Stromal cell of bone marrow (primary cell): ENCODE data around the gene VSTM2B.
"Not testable (repeated sequence)": the region's sequence is repeated elsewhere in the genome, so short reads cannot be mapped to it uniquely, and the experiment has no call there.

Experiments
- DNase-seq: peaks from one replicate; pipeline ENCODE4 v3.0.0-alpha.2; 2012; ENCODE audit warnings: low read depth

VSTM2B gene

DNA sequence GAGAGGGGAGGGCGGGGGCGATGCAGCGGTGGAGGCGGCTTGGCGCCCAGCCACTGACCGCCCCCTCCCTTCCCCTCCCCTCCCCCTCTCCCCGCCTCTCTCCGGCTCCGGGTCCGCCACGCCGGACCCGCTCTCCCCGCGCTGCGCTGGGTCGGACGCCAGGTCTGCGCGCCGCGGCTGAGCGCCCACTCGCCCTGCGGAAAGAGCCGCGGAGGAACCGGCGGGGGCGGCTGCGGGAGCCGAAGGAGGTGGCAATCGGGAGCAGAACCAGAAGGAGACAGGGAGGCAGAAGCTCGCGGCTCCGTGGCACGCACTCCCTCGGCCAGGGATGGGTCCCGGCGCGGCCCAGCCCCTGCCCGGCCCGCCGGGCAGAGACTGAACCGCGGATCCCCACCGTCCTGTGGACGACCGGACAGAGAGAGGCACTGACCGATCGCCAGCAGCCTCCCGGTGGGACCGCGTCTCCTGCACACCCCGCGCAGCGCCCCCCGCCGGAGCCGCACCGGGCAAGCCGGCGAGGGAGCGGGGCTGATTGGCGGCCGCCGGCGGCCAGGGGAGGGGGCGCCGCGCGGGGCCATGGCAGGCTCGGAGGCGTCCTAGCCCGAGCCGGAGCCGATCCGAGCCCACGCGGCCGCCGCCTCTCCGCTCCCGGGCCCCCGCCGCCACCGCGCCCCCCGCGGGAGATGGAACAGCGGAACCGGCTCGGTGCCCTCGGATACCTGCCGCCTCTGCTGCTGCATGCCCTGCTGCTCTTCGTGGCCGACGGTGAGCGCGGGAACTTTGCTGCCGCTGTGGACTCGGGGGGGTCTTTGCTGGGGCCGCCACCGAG is at the start of gene VSTM2B:
Gene VSTM2B, plus strand, starts transcription at position 94 of the 829 bp plus-strand sequence. Its CDS starts 590 bp downstream, at position 684.
- no peak for DNase-seq

- DNase-seq, result no peak
Measured at GRCh38 chr19:29476528-29476927, 49.3 kb upstream of the VSTM2B start.

DNA sequence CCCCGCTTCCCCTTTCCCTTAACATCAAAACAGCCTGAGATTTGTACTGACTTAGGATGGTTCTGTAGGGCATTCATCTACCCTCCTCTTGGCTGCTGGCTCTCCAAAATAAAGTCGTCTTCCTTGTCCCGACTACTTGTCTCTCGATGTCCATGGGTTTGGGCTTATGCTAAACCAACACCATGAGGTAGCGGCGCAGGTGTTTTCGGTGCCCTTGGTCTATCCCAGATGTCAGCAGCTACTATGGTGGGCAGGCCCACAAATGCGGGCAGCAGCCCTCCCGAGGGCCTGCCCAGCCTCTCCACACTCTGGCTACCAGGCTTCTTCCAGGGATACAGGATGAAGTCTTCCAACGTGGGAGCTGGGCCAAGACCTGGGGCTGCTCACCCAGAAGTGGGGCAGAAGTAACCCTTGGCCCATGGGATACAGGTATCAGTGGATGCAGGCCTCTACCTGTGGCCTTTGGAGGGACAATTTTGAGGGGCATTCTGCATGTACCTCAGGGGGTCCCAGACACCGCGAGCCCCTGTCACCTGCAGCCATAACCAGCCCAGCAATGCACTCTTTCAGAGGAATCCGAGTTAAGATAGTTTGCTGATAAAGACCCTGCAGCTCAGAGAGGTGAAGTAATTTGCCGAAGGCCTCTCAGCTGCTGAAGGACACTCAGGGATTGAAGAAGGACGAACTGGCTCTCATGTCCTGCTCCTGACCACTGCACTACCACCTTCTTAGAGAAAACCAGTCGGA is 47.8 kb upstream of the VSTM2B start:
- no peak for DNase-seq

DNA sequence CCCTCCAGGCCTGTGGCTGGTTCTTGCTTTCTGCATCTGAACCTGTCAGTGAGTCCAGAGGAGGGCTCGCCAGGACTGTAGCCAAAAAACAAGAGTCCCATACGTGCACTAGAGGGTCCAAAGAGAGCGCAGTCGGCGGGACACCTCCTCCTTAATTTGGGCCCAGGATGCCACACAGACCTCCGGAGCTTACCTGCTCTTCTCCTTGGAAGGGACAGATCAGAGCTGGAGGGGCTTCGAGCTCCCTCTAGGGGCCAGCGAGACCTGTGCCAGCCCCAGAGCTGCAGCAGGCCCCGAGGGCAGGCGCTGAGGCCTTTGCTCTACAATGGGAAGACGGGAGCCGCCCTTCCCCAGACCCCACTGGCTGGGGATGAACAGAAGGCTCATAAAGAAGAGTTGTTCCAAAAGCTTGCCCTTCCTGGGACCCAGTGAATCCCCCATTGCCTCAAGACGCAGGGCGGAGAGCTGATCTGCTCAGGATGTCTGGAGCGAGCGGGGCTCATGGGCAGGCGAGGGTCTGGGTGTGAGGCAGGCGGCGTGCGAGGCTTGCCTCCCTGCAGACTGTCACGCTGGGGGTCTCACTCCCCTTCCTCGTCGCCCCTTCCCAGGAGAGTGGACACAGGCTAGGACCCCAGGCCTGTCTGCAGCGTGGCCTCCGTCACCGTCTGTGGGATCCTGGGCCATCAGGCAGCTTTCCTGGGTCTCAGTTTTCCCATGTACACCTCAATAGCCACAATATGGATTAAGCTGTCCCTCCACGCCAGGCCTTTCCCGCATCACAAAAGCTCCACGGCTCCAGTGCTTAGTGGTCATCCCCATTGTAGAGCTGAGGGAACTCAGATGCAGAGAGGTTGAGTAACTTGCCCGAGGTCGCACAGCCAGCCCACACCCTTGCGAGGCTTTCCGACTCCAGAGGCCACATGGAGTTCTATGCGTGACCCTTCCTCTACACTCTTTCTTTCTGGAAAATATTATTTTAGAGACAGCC is 46.9 kb upstream of the VSTM2B start:
- DNase-seq, result no peak

DNA sequence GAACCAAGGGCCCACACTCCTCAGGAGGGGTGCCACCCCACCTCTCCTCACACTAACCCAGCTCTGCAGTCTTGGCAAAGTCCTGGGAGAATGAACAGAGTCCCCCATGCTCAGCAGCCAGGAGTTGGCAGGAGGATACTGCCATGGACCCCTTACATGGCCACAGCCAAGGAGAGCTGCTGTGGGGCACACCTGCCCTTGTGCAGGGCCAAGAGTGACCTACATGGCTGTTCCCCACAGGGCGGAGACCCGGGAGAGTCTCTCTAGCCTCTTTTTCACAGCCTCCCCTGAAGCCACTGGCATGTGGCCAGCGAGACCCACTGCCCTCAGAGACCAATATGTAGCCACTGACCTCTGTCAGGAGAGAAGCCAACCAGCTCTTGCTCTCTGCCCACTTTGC is 45.9 kb upstream of the VSTM2B start:
- DNase-seq, result no peak

DNA sequence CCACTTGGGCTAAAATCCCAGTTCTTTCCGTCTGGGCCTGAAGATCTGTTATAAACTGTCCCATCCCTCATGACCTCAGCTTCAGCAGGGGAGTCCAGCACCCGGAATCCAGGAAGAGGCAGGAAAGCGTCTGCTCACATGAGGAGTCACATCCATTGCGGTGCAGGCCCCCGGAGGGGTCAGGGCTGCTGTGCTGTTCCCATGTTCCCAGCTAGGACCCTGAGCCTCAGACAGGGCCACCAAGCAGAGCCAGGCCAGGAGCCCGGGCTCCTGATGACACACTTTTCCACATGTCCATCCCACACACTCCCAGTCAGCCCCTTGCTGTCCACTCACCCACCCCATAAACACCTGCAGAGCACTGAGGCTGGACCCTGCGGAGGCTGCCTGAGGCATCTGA is 45.3 kb upstream of the VSTM2B start:
- no peak for DNase-seq

GRCh38 chr19:29482855-29483640 is 42.7 kb upstream of the VSTM2B start:
- DNase-seq, result no peak

DNA sequence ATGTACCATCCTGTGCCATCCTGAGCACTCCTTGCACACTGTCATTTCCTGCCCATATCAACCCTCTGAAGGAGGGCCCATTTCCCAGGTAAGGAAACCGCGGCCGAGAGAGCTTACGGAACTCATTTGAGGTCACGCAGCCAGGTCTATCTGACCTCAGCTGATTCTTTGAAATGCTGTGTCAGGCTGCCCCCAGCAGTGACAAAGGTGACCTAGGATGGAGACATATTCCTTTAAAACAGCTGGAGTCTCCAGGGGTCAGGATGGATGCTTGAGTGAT is 42.2 kb upstream of the VSTM2B start:
- DNase-seq, result no peak

DNA sequence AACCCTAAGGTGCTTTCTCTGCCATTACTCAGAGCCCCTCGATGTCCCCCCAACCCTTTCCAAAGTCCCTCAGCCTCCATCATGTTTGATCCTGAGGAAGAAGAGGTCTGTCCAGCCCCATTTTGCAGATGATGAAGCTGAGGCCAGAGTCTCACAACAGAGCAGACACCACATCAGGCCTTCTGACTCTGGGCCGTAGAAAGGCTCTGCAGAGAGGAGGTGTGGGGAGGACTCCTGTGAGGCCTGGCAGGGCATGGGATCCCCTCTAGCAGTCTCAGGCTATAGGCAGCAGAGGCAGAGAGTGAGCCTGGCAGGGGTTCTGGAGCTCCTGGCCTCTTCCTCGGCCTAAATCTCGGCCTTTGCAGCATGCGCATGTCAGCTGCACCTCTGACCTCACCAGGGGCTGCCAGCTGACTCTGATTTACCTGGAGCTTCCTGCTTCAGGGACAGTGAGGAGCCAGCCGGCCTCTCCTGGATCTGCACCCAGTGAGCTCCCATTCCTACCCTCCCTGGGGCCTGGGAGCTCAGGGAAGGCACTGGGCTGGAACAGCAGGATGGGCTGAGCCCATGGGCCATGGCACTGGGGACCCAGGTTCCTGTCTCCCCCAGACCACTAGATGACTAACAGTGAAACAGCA is 41.7 kb upstream of the VSTM2B start:
- no peak for DNase-seq

DNA sequence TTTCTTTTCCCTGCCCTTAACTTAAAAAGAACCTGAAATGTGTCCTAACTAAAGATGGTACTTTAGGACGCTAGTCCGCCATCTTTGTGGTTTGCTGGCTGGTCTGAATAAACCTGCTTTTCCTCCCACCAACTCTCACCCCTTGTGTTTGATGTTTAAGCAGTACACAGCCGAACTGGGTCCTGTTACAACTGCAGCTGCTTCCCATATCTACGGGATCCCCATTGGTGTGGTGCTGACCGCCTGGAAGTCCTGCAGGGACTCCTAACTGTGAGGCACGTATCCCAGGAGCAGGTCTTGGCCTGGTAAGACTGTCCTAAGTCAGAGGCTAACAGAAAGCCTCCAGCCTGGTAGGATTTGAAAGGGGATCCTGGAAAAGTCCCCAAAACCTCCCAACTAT is 40.9 kb upstream of the VSTM2B start:
- no peak for DNase-seq

DNA sequence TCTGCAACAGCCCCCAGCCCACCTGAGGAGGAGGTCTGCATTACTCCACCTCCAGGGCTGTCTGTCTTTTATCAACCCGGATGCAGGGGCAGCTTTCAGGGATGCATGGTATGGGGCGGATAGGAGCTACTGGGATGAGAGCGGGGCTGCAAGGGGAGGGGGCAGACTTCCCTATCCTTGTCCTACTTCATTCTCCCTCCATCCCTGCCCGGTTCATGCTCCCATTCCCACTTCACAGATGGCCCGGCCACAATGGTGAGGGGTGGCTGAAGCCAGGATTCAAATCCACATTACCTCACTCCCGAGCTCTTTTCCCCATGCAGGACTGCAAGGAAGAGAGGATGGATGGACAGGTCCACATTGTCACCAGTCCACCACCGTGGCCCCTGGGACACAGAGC is 40.5 kb upstream of the VSTM2B start:
- no peak for DNase-seq

DNA sequence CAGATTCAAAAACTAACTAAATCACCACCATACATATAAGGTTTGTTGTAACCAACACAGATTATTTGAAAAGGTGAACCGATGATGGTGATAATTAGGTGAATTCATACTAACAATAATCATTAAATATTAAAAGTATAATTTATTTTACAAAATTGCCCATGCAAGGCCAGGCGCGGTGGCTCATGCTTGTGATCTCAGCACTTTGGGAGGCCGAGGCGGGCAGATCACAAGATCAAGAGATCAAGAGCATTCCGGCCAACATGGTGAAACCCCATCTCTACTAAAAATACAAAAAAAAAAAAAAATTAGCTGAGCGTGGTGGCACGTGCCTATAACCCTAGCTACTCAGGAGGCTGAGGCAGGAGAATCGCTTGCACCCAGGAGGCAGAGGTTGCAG is 38.8 kb upstream of the VSTM2B start:
- not testable (repeated sequence) for DNase-seq

DNA sequence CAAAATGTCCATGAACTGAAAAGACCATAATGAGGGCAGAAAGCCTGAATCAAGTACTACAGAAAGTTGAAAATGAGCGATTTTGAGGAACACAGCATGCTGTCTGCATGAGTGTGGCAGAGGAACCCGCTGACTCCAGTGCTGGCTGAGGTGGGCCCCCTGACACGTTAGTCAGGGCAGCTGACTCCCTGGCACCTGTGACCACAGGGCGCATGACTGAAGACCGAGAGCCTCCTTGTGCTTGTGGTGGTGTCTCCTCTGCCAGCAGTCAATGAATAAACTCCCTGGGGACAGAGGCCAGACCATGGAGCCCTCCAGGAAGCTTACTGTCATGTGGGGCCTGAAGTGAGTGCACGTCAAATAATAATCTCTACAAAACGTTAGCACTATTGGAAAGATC is 38.4 kb upstream of the VSTM2B start:
- no peak for DNase-seq

DNA sequence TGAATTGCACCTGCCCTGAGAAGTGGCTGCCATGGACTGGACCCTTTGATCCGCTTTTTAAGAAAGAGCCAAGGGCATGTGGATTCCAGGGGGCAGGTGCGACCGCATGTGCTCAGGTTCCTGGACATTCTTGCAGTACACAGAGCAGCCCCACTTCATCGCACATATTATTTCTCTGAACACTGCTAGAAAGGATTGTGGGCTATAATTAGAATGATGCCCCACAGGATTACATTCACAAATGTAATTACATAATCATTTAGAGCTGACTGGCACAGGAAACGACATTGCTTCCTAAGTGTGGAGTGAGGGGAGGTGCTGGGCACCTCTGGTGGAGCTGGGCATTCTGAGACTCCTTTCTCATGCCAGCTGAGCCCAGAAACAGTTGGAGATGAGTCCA is 37.5 kb upstream of the VSTM2B start:
- DNase-seq, result no peak

- no peak for DNase-seq
Measured at GRCh38 chr19:29489172-29489951, 36.4 kb upstream of the VSTM2B start.

GRCh38 chr19:29491491-29491890 is 34.3 kb upstream of the VSTM2B start:
- no peak for DNase-seq

DNA sequence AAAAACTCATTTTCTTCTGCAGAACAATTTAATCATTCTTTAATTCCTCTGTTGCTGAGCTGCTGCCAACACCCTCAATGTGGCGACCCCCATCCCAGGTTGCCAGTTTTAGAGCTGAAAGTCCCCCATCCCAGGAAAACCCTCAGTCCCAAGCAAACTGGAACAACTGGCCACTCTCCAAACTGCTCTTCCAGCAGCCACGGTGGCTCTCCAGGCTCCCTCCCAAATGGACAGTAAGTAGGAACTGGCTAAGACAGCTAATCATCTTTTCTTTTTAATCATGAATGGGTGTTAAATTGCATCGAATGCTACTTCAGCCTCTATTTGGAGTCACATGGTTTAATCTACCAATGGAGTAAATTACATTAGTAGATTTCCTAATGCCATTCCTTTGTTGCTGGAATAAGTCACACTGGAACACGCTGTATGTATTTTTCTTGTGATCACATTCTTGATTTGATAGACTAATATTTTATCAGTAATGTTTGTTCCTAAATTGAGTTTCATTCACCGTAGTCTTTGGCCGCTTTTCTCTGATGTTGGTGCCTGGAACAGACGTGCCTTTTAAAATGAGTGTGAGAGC is 33.7 kb upstream of the VSTM2B start:
- DNase-seq, result no peak

GRCh38 chr19:29492769-29493168 is 33.0 kb upstream of the VSTM2B start:
- no peak for DNase-seq

DNA sequence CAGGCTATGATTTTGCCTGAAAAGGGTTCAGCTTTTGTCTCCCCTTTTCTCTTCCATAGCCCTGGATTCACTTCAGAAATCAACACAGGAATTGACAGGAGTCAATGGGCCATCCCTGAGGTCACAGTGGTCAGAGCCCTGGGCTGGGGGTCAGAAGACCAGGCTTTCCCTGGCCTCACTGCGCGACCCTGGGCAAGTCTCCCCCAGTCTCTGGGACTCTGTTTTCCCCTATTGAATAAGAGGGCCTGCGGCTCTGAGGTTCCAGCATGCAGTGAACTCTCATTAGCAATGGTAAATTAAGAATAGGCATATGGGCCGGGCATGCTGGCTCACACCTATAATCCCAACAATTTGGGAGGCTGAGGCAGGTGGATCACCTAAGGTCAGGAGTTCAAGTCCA is 30.7 kb upstream of the VSTM2B start:
- no peak for DNase-seq

DNA sequence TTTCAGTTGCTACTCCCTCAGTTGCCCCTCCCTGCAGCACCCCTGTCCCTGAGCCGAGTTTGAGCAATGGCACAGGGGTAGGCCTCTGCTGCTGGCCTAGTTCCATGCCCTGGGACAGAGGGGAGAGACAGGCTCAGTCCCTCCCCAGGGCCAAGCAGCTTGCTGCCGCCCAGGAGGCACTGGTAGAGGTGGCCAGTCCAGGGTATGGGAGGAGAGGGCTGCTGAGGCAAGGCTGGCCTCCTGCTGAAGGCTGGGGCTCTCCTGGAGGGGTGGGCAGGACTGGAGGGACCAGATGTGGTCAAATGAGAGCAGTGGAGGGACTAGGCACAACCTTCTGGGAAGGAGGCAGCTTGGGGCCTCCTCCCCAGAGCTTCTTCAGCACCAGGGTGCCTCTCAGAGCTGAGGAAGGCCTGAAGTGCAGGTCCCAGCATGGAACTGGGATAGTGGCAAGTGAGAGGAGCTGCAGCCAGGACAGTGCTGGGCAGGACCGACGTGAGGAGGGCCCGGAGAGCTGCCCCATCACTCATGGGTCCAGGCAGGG is 29.8 kb upstream of the VSTM2B start:
- no peak for DNase-seq
